ENCODE data around the gene SNAP25. TPM values are rescaled to one million over a fixed set of nuclear protein-coding genes. Genes with fewer than 3 reads are reported as not detected.

SNAP25 gene
- total and polyA plus RNA-seq, 2 donors (not counting 1 experiment from before 2014, with no cell fraction given) = 0.27 TPM; not detected in 1

- Histone ChIP-seq H3K36me3 (replicated peaks in 1 of 2; ENCODE audit: control extremely low read depth in 1 of 2, control insufficient read depth in 1 of 2, extremely low read depth in 1 of 2, insufficient read depth in 2 of 2, low read length in 1 of 2) (no peaks in the 10 kb centered on the region), H3K27ac (ENCODE audit: low read length in 2 of 2) (no peak overlapping the region), H3K79me2 (ENCODE audit: control insufficient read depth, insufficient read depth, low read length) (no peaks in the 10 kb centered on the region), H2AFZ (ENCODE audit: insufficient read depth, low read depth, low read length, poor library complexity, severe bottlenecking) (no peak overlapping the region), H3K9me3 (ENCODE audit: control extremely low read depth in 1 of 3, control insufficient read depth in 2 of 3, insufficient read depth in 1 of 3, low read length in 2 of 3) (no peaks in the 10 kb centered on the region), H3K9ac (ENCODE audit: low read length) (no peak overlapping the region), H3K4me1 (ENCODE audit: control insufficient read depth in 2 of 2, insufficient read depth in 2 of 2, low read length in 2 of 2) (no peaks in the 10 kb centered on the region), H3K27me3 (replicated peaks in 1 of 4; ENCODE audit: control extremely low read depth in 1 of 4, control insufficient read depth in 3 of 4, insufficient read depth in 4 of 4, low read length in 3 of 4) (peaks cover 0 to 13% (median 4%) of the 10 kb centered on the region in 4 experiments), H4K20me1 (ENCODE audit: control insufficient read depth, insufficient read depth, low read length, poor library complexity, severe bottlenecking) (no peaks in the 10 kb centered on the region), H3K4me3 (ENCODE audit: control extremely low read depth in 1 of 5, extremely low read depth in 1 of 5, insufficient read depth in 1 of 5, low read depth in 2 of 5, low read length in 4 of 5) (no peak overlapping the region), H3K4me2 (replicated peaks; ENCODE audit: low read depth, low read length, poor library complexity, severe bottlenecking) (no peak overlapping the region)
- ChIA-PET POLR2A (no interaction called here), CTCF (interaction anchor here (0.9 kb wide), 1 partner anchor 248 kb away, joined by 3 read pairs; no protein-coding TSS in a partner anchor)
- H3K4me3 Mint-ChIP-seq = no peak overlapping the region
- ATAC-seq (ENCODE audit: low read depth) = no peak
- no peaks in the 10 kb centered on the region for H3K4me1 Mint-ChIP-seq
- WGBS (ENCODE audit: insufficient coverage) = no CpG with 5 or more reads among the region's 1 CpG
- TF ChIP-seq EZH2 (IDR thresholded peaks at IDR 0.05; ENCODE audit: borderline replicate concordance, insufficient read depth, low read depth, low read length, poor library complexity, severe bottlenecking) = no peak
- no peak for TF ChIP-seq CTCF (IDR thresholded peaks at IDR 0.05)
- H3K27me3 Mint-ChIP-seq = peaks cover 21% of the 10 kb centered on the region
- intact Hi-C loops (cut with micrococcal nuclease) = no loop called here
- DNase-seq = no peak
- H3K9me3 Mint-ChIP-seq (ENCODE audit: insufficient read depth) = no peaks in the 10 kb centered on the region
- no peak overlapping the region for H3K27ac Mint-ChIP-seq
Measured at GRCh38 chr20:10225439-10226060, 6.9 kb downstream of the SNAP25 start.

GRCh38 chr20:10228330-10228729 lies 9.7 kb downstream of the SNAP25 start:
- ATAC-seq (ENCODE audit: low read depth) (no peak), DNase-seq (no peak)
- WGBS (ENCODE audit: insufficient coverage) = 100% methylated on average over 1 of the region's 2 CpGs
- no peaks in the 10 kb centered on the region for H3K36me3 ChIP-seq (replicated peaks in 1 of 2; ENCODE audit: control extremely low read depth in 1 of 2, control insufficient read depth in 1 of 2, extremely low read depth in 1 of 2, insufficient read depth in 2 of 2, low read length in 1 of 2)
- H3K9me3 ChIP-seq (ENCODE audit: control extremely low read depth in 1 of 3, control insufficient read depth in 2 of 3, insufficient read depth in 1 of 3, low read length in 2 of 3) = no peaks in the 10 kb centered on the region
- no peak overlapping the region for H3K4me2 ChIP-seq (replicated peaks; ENCODE audit: low read depth, low read length, poor library complexity, severe bottlenecking)
- no peak overlapping the region for H3K27ac ChIP-seq (ENCODE audit: low read length in 2 of 2)
- no peak overlapping the region for H3K9ac ChIP-seq (ENCODE audit: low read length)
- H3K27ac Mint-ChIP-seq = no peak overlapping the region
- ChIA-PET POLR2A (no interaction called here), CTCF (no interaction called here)
- no peaks in the 10 kb centered on the region for H3K79me2 ChIP-seq (ENCODE audit: control insufficient read depth, insufficient read depth, low read length)
- H4K20me1 ChIP-seq (ENCODE audit: control insufficient read depth, insufficient read depth, low read length, poor library complexity, severe bottlenecking) = no peaks in the 10 kb centered on the region
- H3K4me1 Mint-ChIP-seq = no peaks in the 10 kb centered on the region
- TF ChIP-seq EZH2 (IDR thresholded peaks at IDR 0.05; ENCODE audit: borderline replicate concordance, insufficient read depth, low read depth, low read length, poor library complexity, severe bottlenecking) (no peak), CTCF (IDR thresholded peaks at IDR 0.05) (no peak)
- no peak overlapping the region for H3K4me3 ChIP-seq (ENCODE audit: control extremely low read depth in 1 of 5, extremely low read depth in 1 of 5, insufficient read depth in 1 of 5, low read depth in 2 of 5, low read length in 4 of 5)
- H3K27me3 Mint-ChIP-seq = peaks cover 18% of the 10 kb centered on the region
- H3K9me3 Mint-ChIP-seq (ENCODE audit: insufficient read depth) = no peaks in the 10 kb centered on the region
- H2AFZ ChIP-seq (ENCODE audit: insufficient read depth, low read depth, low read length, poor library complexity, severe bottlenecking) = no peak overlapping the region
- H3K27me3 ChIP-seq (replicated peaks in 1 of 4; ENCODE audit: control extremely low read depth in 1 of 4, control insufficient read depth in 3 of 4, insufficient read depth in 4 of 4, low read length in 3 of 4) = no peaks in the 10 kb centered on the region
- no peaks in the 10 kb centered on the region for H3K4me1 ChIP-seq (ENCODE audit: control insufficient read depth in 2 of 2, insufficient read depth in 2 of 2, low read length in 2 of 2)
- intact Hi-C loops (cut with micrococcal nuclease) = no loop called here
- no peak overlapping the region for H3K4me3 Mint-ChIP-seq

Data from B cell (primary cell).